ENCODE measurements around the gene PTGER1.

DNA sequence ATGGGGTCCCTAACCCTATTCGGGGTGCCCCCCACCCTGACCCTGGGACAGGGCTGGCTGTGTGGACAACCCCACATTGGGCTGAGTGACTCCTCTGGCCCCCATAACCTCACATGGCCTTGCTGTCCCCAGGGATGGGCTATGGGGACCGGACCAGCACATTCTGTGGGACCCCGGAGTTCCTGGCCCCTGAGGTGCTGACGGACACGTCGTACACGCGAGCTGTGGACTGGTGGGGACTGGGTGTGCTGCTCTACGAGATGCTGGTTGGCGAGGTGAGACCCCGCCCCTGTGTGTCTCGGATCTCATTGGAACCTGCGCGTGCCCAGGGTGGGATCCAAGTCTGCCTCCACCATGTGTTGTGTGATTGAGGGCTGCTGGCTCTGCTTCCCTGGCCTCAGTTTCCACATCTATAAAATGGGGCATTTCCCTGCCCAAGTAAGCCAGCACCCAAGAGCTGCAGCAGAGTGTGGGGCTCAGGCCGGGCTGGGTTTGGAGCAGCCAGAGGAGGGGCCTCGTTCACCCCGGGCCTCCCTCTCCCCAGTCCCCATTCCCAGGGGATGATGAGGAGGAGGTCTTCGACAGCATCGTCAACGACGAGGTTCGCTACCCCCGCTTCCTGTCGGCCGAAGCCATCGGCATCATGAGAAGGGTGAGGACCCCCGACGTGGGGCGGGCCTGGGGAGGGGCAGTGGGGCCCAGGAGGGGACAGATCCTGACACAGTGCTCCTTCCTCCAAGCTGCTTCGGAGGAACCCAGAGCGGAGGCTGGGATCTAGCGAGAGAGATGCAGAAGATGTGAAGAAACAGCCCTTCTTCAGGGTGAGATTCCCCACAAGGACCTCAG, 4.9 kb downstream of the PTGER1 start:
- TF ChIP-seq HEY1 (CRISPR knock-in tag; IDR thresholded peaks at IDR 0.05; ENCODE audit: borderline replicate concordance) (no peak), SMC3 (conservative IDR thresholded peaks at IDR 0.05; ENCODE audit: insufficient read depth, low read depth, low read length) (no peak), SETDB1 (IDR thresholded peaks at IDR 0.05; ENCODE audit: low read length) (no peak), ZNF316 (IDR thresholded peaks at IDR 0.05) (no peak), SMAD2 (IDR thresholded peaks at IDR 0.05; ENCODE audit: low read depth, low read length) (no peak), ZHX1 (conservative IDR thresholded peaks at IDR 0.05; ENCODE audit: low read length) (no peak), EZH2 (IDR thresholded peaks at IDR 0.05; ENCODE audit: borderline replicate concordance, low read depth, low read length) (no peak), BMI1 (IDR thresholded peaks at IDR 0.05; ENCODE audit: low read length) (no peak), MBD1 (CRISPR knock-in tag; IDR thresholded peaks at IDR 0.05) (no peak)
- TF ChIP-seq, protein P1, sequence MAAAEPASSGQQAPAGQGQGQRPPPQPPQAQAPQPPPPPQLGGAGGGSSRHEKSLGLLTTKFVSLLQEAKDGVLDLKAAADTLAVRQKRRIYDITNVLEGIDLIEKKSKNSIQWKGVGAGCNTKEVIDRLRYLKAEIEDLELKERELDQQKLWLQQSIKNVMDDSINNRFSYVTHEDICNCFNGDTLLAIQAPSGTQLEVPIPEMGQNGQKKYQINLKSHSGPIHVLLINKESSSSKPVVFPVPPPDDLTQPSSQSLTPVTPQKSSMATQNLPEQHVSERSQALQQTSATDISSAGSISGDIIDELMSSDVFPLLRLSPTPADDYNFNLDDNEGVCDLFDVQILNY (CRISPR knock-in tag; IDR thresholded peaks at IDR 0.05): no peak
- TF ChIP-seq, protein P2, sequence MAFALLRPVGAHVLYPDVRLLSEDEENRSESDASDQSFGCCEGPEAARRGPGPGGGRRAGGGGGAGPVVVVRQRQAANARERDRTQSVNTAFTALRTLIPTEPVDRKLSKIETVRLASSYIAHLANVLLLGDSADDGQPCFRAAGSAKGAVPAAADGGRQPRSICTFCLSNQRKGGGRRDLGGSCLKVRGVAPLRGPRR (CRISPR knock-in tag; IDR thresholded peaks at IDR 0.05): no peak
